Activated CD4-positive, alpha-beta T cell treated with anti-CD3 and anti-CD28 coated beads, Interleukin-10, Interleukin-2, amounts not matched to agents 100 ng/mL and 50 ng/mL, durations not matched to agents 16 hours and 8 hours (primary cell): ENCODE results near the gene TMPRSS4.

Experiments
- DNase-seq: peaks from one replicate; pipeline ENCODE4 v3.0.0-alpha.2; 2020

Gene TMPRSS4, protein sequence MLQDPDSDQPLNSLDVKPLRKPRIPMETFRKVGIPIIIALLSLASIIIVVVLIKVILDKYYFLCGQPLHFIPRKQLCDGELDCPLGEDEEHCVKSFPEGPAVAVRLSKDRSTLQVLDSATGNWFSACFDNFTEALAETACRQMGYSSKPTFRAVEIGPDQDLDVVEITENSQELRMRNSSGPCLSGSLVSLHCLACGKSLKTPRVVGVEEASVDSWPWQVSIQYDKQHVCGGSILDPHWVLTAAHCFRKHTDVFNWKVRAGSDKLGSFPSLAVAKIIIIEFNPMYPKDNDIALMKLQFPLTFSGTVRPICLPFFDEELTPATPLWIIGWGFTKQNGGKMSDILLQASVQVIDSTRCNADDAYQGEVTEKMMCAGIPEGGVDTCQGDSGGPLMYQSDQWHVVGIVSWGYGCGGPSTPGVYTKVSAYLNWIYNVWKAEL

DNA sequence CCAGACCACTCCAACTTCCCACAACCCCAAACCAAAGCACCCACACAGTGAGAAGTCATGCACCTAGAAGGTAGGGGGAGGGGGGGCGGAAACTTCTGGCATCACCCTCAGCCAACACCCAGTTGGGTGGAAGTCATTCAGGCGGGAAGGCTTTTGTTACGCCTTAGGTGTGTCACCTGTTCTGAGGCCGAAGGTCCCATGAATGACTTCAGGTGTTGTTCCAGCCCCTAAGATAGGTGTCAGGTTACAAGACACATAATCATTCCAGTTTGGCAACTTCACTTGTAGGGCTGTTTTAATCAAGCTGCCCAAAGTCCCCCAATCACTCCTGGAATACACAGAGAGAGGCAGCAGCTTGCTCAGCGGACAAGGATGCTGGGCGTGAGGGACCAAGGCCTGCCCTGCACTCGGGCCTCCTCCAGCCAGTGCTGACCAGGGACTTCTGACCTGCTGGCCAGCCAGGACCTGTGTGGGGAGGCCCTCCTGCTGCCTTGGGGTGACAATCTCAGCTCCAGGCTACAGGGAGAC, at the start of gene TMPRSS4:
Gene TMPRSS4 (plus strand): TSS at position 325 of the 528 bp plus-strand sequence. CDS start 225 bp downstream, outside the sequence.
- DNase-seq, result no peak

DNA sequence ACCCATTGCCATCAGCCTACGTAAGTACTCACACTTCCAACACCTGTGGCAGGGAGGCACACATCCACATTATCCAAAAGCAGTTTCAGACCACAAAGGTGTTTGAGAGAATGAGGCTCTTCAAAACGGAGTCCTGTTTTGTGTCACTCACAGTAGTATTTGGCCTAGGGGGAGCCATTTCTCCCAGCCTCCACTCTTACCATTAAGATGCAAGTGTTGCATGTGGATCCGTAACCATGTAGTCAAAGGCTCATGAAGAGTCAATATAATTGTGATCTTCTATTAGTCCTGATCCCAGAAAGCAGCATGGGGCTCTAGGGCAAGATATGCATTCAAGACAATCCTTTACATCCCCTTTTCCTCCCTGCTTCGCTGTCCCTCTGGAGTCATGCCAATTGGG, 49.2 kb upstream of the TMPRSS4 start:
- DNase-seq, result no peak

DNA sequence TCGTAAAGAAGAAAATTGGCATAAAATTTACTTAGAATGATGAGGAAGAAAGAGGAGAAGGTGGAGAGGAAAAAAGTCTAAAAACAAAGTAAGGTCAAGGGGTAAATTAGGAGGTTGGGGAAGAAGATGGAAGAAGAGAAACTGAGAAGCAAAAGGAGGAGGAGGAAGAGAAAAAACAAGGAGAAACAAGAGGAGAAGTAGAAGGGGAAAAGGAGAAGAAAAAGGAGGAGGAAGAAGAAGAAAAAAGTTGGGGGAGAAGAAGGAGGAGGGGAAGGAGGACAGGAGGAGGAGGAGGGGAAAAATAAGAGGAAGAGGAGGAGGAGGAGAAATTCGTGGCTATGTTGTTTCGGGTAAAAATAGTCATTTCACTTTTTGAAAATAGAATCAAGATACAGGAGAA, 48.3 kb upstream of the TMPRSS4 start:
- DNase-seq, result no peak

DNA sequence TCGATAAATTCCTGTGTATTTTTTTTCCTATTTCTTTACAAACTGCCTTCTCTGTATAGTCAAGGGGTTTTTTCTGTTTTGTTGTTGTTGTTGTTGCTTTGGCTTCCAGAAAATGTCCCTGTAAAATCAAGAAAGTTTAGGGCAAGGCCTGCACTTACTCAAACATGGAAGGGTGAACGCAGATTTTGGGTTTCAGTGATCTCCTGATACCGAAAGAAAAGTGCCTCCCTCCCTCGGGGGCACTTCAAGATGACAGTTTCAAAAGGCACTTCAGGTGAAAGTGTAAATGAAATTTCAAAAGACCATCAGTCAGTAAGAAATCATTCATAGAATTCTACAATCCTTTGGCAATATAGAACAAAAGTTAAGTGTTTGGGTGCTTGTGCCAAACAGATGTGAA, 43.4 kb upstream of the TMPRSS4 start:
- DNase-seq, result peak; percentile 76

DNA sequence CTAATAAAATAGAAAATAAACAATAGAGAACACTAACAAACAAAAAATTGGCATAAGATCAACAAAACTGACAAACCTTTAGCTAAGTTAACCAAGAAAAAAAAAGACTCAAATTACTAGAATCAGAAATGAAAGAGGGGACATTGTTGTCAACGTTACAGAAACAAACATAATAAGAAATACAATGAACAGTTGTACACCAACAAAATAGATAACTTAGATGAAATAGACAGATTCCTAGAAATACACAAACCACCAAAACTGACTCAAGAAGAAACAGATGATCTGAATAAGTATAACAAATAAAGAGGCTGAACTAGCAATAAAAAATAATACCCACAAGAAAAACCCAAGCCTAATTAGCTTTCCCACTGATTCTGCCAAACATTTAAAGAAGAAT, 34.7 kb upstream of the TMPRSS4 start:
- DNase-seq, result no peak

DNA sequence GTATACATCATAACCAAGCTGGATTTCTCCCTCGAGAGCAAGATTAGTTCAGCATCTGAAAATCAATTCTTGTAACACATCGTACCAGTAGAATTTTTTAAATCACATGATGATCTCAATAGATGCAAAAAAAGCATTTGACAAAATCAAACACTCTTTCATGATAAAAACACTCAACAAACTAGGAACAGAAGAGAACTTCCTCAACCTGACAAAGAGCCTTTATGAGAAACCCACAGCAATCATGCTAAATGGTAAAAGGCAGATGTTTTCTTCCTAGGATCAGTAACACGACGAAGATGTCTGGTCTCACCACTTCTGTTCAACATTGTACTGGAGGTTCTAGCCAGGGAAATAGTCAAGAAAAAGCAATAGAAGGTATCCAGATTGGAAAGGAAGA, 34.1 kb upstream of the TMPRSS4 start:
- no peak for DNase-seq

DNA sequence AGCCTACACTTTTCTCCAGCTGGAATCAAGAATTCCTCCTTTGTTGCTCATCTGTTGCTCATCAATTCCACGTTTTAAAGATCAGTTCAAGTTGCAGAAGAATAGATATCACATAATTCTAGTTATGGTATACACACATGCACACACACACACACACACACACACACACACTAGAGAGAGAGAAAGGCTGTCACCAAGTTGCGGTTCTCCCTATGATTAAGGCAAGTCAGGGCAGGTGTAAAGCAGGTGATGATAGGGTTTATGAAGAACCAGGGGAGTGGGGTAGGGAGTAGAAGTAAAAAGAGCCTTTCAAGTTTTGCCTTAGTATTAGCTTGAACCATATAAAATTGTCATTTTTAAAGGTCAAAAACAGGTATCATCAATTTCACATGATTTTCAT, 31.7 kb upstream of the TMPRSS4 start:
- DNase-seq, result no peak

DNA sequence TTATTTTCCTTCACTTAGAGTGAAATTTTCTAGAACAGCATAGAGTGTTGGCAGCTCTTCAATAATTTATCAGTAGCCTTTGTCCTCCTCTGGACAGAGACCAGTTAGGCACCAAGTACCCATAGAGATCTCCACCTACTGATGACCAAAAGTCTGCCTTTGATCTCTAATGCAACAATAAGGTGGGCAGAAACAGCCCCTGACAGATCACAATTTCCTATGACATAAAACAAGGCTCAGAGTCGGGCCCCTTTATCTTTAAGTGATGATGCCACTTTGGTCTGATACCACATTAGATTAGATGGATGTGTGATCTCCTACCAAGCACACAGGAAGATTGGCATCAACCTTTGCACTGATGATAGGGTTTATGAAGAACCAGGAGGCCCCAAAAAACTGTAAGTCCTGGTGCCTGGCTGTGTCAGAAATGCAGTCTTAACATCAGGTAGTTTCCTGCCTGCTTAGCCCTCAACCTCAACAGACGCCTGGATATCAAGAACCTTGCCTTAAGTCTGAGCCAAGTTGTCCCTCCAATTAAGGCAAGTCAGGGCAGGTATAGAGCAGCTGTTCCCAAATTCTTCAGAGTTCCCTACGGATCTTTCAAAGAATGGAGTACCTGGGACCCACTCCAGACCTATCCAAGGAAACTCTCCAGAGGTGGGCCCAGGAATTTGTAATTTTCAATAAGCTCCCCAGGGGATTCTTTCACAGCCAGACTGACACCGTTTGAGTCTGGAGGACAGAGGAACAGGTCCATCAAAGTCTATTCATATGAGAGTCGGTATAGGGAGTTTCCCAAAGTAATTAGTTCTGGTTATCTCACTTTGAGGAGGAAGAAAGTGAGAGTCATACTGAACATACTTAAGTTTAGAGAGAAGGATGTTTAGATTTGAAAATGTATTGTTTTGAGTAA, 30.6 kb upstream of the TMPRSS4 start:
- DNase-seq, result peak; percentile 69

DNA sequence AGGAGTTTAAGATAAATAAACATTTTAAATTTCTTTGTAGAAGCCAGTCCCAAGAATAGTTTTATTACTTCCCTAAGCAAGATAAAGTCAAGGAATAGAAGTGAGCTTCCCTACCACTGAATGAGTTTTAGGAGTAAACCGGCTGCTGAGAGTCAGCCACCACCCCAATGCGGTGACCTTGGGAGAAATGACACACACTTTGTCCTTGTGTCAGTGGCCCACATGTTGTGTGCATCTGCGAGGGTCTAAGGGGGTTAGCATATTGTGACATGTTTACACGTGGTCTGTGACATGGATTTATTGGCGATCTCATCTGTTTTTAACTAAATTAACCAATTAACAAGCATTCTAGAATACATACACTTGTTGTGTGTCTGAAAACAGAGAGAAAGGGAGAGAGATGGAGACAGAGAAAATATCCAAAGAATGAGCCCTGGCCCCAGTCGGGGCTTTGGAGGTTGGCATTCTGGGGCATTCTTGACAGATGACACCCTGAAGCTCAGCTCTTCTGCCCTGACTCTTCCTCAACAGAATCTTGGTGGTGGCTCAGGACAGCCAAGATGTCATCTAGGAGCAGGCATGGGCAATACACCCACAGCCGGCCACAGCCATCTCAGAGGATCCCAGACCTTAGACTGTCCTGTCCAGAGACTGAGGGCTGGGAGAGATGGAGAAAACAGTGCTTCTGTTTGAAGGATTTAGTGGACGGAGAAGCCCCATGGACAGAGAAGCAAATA, 29.7 kb upstream of the TMPRSS4 start:
- DNase-seq, result peak; percentile 46

DNA sequence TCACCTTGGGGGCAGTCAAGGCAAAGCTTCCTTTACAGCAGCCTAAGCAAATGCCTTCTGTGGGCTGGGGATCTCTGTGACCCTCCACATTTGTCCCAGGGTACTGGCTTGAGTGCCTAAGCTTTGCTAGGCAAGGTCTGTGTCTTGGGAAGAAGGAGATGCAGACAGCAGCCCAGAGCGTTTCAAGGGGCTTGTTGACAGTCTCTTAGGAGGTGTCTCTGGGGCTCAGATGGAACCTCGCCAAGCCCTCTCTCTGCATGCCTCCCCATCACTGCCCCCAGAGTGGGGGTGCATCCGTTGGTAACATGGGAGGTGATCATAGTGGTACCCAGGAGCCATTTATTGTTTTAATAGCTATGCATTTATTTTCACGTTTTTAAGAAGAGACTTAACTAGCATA, 29.1 kb upstream of the TMPRSS4 start:
- no peak for DNase-seq

DNA sequence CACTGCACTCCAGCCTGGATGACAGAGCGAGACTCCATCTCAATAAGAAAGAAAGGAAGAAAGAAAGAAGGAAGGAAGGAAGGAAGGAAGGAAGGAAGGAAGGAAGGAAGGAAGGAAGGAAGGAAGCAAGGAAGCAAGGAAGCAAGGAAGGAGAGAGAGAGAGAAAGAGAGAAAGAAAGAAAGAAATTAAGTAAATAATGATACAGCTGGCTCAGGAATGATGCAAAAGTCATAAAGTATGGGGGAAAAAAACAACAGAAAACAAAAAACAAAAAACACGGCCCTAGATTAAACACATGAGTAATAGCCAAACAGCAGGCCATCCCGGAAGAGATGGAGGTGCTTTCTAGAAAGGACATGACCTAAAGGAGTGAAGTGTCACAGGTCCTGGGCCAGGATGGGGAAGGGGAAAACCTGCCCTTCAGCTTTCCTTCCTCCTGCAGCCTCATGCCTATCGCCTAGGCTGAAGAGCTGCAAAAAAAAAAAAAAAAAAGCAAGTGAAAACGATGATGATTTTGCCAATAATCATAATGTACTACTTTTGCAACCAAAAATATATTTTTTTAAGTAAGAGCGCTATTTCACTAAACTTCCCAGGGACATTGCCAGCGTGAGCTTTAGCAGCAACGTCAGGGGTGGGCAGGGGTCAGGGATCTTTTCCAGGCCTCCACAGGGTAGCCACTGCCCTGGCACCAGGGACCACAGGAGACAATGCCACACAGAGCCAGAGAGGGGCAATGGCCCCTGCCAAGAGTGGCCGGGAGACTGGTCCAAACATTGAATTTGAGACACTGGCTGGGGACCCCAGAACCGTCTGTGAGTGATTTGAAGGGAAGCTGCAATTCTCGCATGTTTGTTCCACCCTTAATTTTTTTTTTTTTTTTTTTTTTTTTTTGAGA, 28.2 kb upstream of the TMPRSS4 start:
- DNase-seq, result peak; percentile 33

DNA sequence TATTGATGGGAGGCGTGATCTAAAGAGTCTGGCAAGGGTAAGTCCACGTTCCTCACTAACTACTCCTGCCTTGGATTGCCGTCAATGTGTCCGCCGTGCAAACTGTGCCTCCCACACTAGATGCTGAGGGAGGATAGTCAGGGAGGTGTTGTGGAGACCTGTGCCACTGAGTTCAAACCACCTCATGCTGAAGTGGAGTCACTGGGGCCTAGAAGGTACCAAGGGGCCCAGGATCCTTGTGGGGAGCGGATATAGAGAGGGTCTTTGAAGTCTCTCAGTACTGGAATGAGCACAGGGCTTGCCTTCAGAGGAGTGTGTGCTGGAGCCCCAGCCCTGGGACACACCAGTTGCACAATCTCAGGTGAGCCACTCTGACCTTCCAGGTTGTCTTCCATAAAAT, 27.1 kb upstream of the TMPRSS4 start:
- no peak for DNase-seq

DNA sequence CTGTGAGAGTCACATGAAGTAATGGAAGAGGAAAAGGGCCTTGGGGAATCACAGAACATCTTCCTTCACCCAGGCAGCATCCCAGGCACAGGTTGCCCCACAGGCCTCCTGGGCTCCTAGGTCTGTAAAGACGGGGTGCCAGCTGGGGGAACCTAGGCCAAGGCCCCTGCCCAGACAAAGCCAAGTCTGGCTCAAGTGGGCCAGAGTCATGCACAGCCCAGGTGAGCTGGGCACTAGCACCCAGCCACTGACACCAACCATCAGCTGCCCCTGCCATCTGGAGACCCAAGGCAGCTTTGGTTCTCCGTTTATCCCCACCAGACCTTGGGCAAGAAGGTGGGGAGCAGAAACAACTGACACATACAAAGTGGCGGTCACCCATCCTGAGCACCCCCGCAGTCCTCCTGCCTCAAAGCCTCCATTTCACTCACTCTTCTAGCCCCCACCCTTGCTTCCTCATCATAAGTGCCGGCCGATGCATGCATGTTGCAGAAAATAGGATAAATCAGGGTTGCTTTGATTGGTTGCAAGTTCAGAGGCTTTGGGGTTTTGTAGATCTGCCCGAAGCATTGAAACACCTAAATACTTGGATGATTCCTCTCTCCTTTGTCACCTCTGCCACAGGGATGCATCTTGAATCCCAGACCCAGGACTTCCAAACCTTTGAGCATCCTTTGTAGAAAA, 26.5 kb upstream of the TMPRSS4 start:
- no peak for DNase-seq

DNA sequence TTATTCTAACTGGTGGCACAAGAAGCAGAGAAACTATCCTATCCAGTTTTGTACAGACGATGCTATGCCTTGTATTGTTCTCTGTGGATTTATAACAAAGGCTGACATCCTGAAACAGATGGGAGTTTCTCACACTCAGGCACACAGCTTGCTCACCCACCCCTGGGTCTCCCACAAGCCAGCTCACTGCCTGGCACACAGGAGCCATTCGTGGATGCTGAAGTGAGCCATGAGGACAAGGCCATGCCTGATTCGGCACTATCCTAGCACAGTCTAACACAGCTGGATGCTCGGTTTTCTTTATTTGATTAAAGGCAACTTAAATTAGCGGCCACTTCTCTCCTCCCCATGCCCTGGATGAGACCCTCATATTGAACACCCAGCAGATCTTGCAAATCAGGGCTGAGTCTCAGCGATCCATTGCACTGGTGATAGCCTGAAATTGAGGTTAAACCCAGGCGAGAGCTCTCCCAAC, 25.7 kb upstream of the TMPRSS4 start:
- no peak for DNase-seq

DNA sequence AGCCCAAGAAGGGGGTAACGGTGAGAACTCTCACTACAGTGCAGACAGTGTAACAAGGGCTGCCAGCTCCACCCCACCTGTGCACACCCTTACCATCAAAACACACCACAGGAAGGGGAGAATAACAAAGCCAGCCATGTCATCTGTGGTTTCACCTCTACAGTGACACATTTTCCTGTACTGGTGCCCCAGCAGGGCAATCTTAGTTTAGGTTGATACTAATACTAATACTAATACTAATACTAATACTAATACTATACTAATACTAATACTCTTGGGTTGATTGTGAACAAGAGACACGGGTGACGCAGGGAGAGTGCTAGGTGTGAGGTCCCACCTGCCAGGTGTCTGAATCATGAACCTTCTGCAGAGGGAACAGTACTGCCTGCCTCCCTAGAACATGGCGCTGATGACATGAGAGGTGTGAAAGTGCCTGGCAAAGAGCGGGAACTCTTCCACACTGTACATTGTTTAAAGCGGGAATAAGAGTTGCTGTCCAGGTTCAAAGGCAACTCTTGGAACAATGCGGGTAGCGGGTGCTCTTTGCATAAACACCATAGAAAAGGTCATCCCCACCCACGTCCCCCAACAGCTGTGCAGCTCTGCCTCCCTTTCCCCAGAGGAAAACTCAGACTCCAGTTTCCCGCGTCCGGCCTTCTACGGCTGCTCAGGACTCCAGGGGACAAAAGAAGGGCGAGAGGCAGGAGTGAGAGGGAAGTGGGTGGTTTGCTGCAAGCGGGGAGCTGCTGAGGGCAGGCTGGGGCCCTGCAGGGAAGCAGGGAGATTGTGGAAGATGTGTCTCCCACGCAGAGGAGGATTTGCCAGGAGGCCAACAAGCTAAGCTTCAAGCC, 25.0 kb upstream of the TMPRSS4 start:
- DNase-seq, result peak; percentile 78

DNA sequence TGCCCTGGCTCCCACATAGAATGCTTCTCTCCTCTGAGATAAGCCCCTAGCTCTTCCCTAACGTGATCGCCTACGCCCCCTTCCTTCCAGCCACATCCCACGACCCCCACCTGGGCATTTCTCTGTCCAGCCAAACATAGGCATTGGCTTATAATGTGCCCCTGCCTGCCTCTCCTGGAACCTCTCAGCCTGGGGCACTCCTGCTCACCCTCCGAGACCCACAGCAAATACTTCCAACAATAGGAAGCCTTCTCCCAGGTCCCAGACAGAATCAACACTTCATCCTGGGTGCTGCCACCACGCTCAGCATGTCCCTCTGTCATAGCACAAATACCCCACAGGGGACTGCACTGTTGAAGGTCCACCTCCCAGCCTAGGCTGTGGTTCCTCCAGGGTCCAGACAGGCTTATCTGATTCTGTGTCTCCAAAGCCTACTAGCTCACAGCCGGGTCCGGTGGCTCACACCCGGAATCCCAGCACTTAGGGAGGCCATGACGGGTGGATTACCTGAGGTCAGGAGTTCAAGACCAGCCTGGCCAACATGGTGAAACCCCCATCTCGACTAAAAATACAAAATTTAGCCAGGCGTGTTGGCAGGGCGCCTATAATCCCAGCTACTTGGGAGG, 24.2 kb upstream of the TMPRSS4 start:
- DNase-seq, result no peak

DNA sequence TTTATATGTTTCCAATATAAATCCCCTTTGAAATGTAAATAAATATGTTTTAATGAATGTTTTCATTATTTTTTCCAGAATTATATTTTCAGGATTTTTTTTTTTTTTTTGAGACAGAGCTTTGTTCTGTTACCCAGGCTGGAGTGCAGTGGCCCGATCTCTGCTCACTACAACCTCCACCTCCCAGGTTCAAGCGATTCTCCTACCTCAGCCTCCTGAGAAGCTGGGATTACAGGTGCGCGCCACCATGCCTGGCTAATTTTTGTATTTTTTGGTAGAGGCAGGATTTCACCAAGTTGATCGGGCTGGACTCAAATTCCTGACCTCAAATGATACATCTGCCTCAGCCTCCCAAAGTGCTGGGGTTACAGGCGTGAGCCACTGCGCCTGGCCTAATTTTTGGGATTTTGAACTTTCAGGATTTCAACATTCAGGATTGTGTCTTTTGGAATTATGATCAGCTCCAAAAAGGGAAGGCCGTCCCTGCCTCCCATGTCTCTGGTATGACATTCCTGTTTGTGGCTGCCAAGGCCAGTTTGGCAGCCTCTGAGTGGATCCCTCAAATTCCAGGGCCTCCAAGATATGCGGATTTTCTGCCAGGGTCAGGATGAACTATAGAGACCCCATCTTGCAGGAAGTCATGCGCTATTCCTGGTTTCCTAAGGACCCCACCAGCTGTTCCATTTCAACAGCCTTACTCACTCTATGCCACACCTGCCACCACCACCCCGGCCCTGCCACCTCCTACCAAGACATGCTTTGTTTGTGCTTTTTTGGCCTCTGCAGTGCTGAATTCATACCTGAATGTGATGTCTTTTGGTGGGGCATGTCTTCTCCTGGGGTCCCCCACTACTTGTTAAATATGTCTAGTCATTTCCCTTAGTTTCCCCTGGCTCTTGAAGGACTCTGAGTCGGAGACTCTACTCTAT, 21.9 kb upstream of the TMPRSS4 start:
- no peak for DNase-seq

DNA sequence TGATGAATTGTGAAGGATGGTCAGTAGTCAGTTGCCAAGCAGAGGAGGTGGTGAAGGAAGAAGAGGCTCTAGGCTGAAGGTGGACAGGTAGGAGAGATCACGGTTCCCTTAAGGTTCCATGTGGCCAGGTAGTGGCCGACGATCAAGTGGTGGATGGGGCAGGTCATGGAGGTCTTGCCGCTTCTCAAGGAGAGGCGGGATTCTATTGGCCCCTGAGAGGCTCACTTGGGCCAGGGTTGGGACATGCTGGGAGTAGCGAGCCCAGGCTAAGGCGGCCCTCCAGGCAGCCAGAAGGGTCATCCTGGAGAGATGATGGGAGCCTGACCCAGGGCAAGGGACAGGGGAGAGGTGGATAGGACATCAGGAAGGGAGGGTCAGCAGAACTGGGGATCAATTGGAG, 20.9 kb upstream of the TMPRSS4 start:
- no peak for DNase-seq
